Prostate gland (tissue), 2 donors: ENCODE data around the gene ATF6. TPM values are rescaled to one million over a fixed set of nuclear protein-coding genes. Genes with fewer than 3 reads are reported as not detected.

Experiments
- DNase-seq: peaks from one replicate; pipeline ENCODE4 v3.0.0-alpha.2; 2019; ENCODE audit warnings: low spot score
- H3K27ac ChIP-seq, 2 donors: fragments of 200-600 bp; sonication (generic); 2 replicates each; pipeline ENCODE4 v1.5.1; 2017 to 2019
- H3K27me3 ChIP-seq: fragments of 200-600 bp; sonication (generic); replicated peaks from 2 replicates; pipeline ENCODE4 v1.5.1; 2019; ENCODE audit not compliant: insufficient read depth
- H3K36me3 ChIP-seq, 2 donors: fragments of 200-600 bp; sonication (generic); 1 replicate in 1 of 2; 2 replicates in 1 of 2; pipeline versions ENCODE4 v1.5.1 to v1.8.1; 2017 to 2019
- H3K4me1 ChIP-seq: fragments of 200-600 bp; sonication (generic); replicated peaks from 2 replicates; pipeline ENCODE4 v1.5.1; 2019
- H3K4me3 ChIP-seq, 2 donors: fragments of 200-600 bp; sonication (generic); 2 replicates each; pipeline ENCODE4 v1.5.1; 2017 to 2019
- H3K9me3 ChIP-seq: fragments of 200-600 bp; sonication (generic); 2 replicates; pipeline ENCODE4 v1.5.1; 2017
- CTCF ChIP-seq, 4 experiments: fragments of 200-600 bp in 2 of 4; fragments of 450-650 bp in 2 of 4; sonication (generic) in 2 of 4; IDR thresholded peaks; 1 replicate in 3 of 4; 2 replicates in 1 of 4; pipeline ENCODE4 v1.5.1; 2016 to 2019; ENCODE audit warnings: antibody characterized with exemption in 4 of 4, mild to moderate bottlenecking in 2 of 4, moderate library complexity in 2 of 4
- POLR2A ChIP-seq: fragments of 450-650 bp; IDR thresholded peaks from one replicate; pipeline ENCODE4 v1.6.1; 2016; ENCODE audit warnings: antibody characterized with exemption, mild to moderate bottlenecking
- POLR2AphosphoS5 ChIP-seq: sonication (generic); formaldehyde crosslinking; IDR thresholded peaks from one replicate; pipeline ENCODE4 v1.6.1; 2017; ENCODE audit warnings: antibody characterized with exemption
- WGBS: methylation state at CpG from one replicate; pipeline ENCODE4 v1.1.5; 2018; 5-methylcytosine and 5-hydroxymethylcytosine counted together
- intact Hi-C: fragments of 100-400 bp; cut with DNase I; formaldehyde crosslinking; loops from one replicate; pipeline ENCODE4 v1.14.2; 2022
- total RNA-seq, 2 donors: library from RNA; depleted of rRNA; stranded (reverse); fragments of >200 nt; gene quantifications; one replicate each; pipeline ENCODE4 v1.1.0, GENCODE V29; 2016

ATF6 gene
- total RNA-seq, 2 donors from 2014 or later: 34.6 to 38.9 TPM

GRCh38 chr1:161936786-161937185, 170.7 kb downstream of the ATF6 start:
- intact Hi-C loops: no loop called here
- H3K27me3 ChIP-seq: no peaks in the 10 kb centered on the region
- no peak for TF ChIP-seq CTCF (IDR thresholded peaks at IDR 0.05)
- no peak for TF ChIP-seq POLR2AphosphoS5
- TF ChIP-seq POLR2A: no peak
- no peaks in the 10 kb centered on the region for H3K4me1 ChIP-seq
- H3K36me3 ChIP-seq: no peaks in the 10 kb centered on the region
- H3K4me3 ChIP-seq: no peak overlapping the region
- no peak for DNase-seq
- H3K27ac ChIP-seq: no peak overlapping the region
- 82% methylated on average over 2 of the region's 2 CpGs for WGBS
- no peaks in the 10 kb centered on the region for H3K9me3 ChIP-seq

- H3K4me3 ChIP-seq: no peak overlapping the region
- H3K27ac ChIP-seq: no peak overlapping the region
- H3K36me3 ChIP-seq: no peaks in the 10 kb centered on the region
- H3K9me3 ChIP-seq: no peaks in the 10 kb centered on the region
- 57% methylated on average over 3 of the region's 3 CpGs for WGBS
- intact Hi-C loops: no loop called here
- DNase-seq: no peak
- TF ChIP-seq POLR2AphosphoS5: no peak
- no peak for TF ChIP-seq POLR2A
- no peak for TF ChIP-seq CTCF (IDR thresholded peaks at IDR 0.05)
- H3K4me1 ChIP-seq: no peaks in the 10 kb centered on the region
- H3K27me3 ChIP-seq: no peaks in the 10 kb centered on the region
These were observed 174.9 kb downstream of the ATF6 start for GRCh38 chr1:161940866-161941591.

DNA sequence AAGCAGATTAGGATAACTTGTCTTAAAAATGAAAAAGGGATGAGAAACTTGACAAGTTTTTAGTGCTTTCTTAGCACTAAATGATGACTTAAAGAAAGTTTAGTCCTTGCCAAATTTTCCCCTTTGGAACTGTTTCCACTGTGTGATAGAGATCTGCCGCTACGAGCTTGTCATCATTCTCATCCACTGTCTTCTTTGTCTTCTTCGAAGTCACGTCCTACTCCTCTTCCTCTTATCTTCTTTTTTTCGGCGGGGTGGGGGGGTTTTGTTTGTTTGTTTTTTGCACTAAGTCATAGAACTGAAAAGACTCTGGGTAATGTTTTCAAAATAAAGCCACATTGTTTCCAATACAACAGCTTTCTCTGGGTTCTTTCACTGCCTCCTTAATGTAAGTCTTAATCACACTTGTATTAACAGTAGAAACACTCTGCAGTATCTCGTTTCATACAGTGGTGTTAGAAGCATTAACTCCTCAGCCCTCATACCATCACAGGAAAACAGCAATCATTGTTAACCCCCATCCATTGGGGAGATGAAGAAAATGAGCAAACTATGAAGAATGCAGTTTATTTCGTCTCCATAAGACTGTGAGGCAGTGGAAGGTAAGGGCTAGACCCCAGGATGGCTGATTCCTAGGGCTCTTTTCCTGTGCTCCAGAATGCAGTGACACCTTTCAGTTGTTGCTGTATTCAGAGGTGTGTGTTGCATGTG, 175.8 kb downstream of the ATF6 start:
- no peak for DNase-seq
- Histone ChIP-seq H3K27me3 (no peaks in the 10 kb centered on the region), H3K4me3 (no peak overlapping the region), H3K4me1 (no peaks in the 10 kb centered on the region), H3K36me3 (no peaks in the 10 kb centered on the region), H3K9me3 (no peaks in the 10 kb centered on the region), H3K27ac (no peak overlapping the region)
- 56% methylated on average over 8 of the region's 8 CpGs for WGBS
- intact Hi-C loops: no loop called here
- TF ChIP-seq CTCF (IDR thresholded peaks at IDR 0.05): no peak
- no peak for TF ChIP-seq POLR2A
- no peak for TF ChIP-seq POLR2AphosphoS5

GRCh38 chr1:161943737-161944136, 177.6 kb downstream of the ATF6 start:
- H3K9me3 ChIP-seq: no peaks in the 10 kb centered on the region
- no peak overlapping the region for H3K4me3 ChIP-seq
- no peak for DNase-seq
- TF ChIP-seq POLR2AphosphoS5: no peak
- TF ChIP-seq POLR2A: no peak
- TF ChIP-seq CTCF (IDR thresholded peaks at IDR 0.05): no peak
- no peaks in the 10 kb centered on the region for H3K36me3 ChIP-seq
- no peak overlapping the region for H3K27ac ChIP-seq
- no peaks in the 10 kb centered on the region for H3K27me3 ChIP-seq
- 76% methylated on average over 1 of the region's 1 CpG for WGBS
- intact Hi-C loops: no loop called here
- H3K4me1 ChIP-seq: no peaks in the 10 kb centered on the region

DNA sequence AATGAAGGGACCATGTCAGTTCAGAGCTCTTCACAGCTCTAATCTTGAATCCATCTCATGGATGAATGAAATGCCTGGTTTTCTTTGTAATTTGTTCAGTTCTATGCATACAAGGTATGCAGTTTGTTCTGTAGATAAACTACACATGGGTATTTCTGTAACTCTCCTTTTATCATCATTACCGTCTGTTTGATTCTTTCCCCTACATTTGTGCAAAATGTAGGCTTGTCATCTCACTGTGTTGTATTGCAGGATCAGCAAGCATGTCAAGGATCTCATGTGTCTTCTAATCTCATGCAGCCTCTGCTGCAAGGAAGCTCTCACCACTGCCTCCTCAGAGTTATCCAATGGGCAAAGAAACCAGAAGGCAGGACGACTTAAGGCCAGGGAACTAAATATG, 178.3 kb downstream of the ATF6 start:
- 88% methylated on average over 2 of the region's 2 CpGs for WGBS
- H3K36me3 ChIP-seq: no peaks in the 10 kb centered on the region
- intact Hi-C loops: no loop called here
- H3K9me3 ChIP-seq: no peaks in the 10 kb centered on the region
- no peak overlapping the region for H3K27ac ChIP-seq
- no peak for DNase-seq
- no peaks in the 10 kb centered on the region for H3K27me3 ChIP-seq
- TF ChIP-seq POLR2AphosphoS5 (no peak), POLR2A (no peak), CTCF (IDR thresholded peaks at IDR 0.05) (no peak)
- no peak overlapping the region for H3K4me3 ChIP-seq
- H3K4me1 ChIP-seq: no peaks in the 10 kb centered on the region
